Left lobe of liver (tissue), 2 donors: ENCODE results near the gene PFKP. TPM values are rescaled to one million over a fixed set of nuclear protein-coding genes. Genes with fewer than 3 reads are reported as not detected.

ENCODE experiments used
- ATAC-seq: fragments of 200-7000 bp; cut with Tn5 transposase; one replicate; pipeline ENCODE4 v1.9.1; 2020; ENCODE audit warnings: mild to moderate bottlenecking, moderate library complexity
- DNase-seq: peaks from one replicate; pipeline ENCODE4 v3.0.0-alpha.2; 2020; ENCODE audit warnings: low spot score
- total RNA-seq: library from RNA; stranded (reverse); gene quantifications from one replicate; pipeline ENCODE4 v1.2.1, GENCODE V29; 2021
- donor health status: DM: no; HTN: no; CAD: no; lungs with moderate emphysema.
- donor health status: DM: no; HTN: yes; CAD: no.

The PFKP gene
- total RNA-seq, result 4.3 TPM

GRCh38 chr10:3067118-3067858 lies at the start of gene PFKP:
PFKP (plus strand) TSS chr10:3067548; CDS start chr10:3067596, 48 bp downstream.
- ATAC-seq (peak; percentile 15), DNase-seq (no peak)

DNA sequence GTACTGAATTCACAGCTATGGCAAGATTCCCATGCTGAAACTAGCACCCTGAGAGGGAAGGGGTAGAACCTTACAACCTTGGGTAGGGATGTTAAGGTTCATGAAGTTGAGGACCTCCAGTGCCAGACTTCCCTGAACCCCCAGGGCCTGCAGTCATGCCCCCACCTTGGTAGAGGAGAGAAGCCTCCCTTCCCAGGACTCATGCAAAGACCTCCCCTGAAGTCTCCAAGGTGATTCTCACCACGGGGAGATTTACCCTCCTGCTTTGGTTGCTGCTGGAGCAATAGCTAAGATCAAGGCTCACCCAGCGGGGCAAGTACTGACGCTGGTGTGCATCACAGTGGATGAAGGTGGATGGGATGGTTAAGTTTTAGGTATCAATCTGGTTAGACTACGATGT lies 49.1 kb upstream of the PFKP start:
- ATAC-seq (no peak), DNase-seq (no peak)

DNA sequence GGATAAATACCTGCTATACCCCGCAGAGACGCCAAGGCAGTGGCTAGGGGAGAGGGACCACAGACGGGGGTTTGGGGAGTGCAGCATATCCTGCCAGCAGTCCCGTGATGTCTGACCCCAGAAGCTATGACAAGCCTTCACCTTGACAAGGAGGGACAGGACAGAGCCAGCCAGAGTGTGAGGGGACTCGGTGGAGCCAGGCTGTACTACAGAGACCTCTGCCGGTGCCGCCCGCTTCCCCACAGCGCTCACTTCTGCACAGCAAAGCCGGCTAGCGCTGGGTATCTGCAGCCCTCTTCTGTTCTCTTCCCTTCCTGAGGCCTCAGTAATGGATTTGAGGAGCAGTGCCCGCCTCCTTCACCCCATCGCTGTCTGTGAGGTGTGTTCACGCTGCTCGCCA lies 47.0 kb upstream of the PFKP start:
- DNase-seq, result no peak
- no peak for ATAC-seq

GRCh38 chr10:3020881-3021280 lies 46.5 kb upstream of the PFKP start:
- DNase-seq (no peak), ATAC-seq (no peak)

DNA sequence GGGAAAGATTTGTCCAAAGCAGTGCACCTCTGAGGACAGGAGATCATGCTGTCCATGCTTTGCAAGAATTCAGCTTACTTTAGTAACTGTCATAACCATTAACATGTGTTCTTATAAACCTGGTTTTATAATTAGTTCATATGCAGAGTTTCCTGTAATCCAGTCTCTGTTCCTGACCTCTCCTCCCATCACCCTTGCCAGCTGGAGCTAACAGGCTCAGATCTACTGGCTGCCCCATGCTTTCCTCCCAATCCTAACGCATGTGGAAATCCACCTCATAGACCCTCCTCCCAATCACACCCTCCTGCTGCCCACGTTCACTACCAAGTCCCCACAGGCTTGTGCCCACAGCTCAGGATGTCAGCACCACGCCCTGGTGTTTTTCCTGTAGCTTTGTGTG lies 45.3 kb upstream of the PFKP start:
- ATAC-seq, result no peak
- DNase-seq, result no peak

- ATAC-seq (no peak), DNase-seq (no peak)
Observed at GRCh38 chr10:3023892-3024291, 43.5 kb upstream of the PFKP start.

- no peak for DNase-seq
- ATAC-seq, result no peak
Observed at GRCh38 chr10:3025026-3025683, 42.2 kb upstream of the PFKP start.

GRCh38 chr10:3027866-3028265 lies 39.5 kb upstream of the PFKP start:
- ATAC-seq (no peak), DNase-seq (no peak)

GRCh38 chr10:3028441-3028840 lies 38.9 kb upstream of the PFKP start:
- ATAC-seq, result no peak
- no peak for DNase-seq

DNA sequence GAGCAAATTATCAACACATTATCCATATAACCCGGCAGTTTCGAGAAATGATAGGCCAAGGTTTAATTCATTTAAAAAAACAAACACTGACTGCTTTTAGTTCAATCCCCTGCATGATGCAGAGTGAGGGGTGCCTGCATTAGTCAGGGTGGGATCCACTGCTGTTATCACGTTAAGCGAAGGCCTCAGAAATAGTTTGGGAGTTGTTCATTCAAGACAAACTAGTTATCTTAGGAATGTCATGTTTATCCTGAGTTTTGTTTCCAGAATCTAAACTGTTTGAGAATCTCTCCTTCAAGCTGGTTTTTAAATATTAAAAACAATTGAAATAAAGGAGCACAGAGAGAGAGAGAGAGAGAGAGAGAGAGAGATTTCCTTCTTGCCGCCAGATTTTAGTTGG lies 36.6 kb upstream of the PFKP start:
- no peak for DNase-seq
- no peak for ATAC-seq

GRCh38 chr10:3031490-3031889 lies 35.9 kb upstream of the PFKP start:
- DNase-seq, result no peak
- no peak for ATAC-seq

GRCh38 chr10:3033925-3034324 lies 33.4 kb upstream of the PFKP start:
- ATAC-seq (no peak), DNase-seq (no peak)

DNA sequence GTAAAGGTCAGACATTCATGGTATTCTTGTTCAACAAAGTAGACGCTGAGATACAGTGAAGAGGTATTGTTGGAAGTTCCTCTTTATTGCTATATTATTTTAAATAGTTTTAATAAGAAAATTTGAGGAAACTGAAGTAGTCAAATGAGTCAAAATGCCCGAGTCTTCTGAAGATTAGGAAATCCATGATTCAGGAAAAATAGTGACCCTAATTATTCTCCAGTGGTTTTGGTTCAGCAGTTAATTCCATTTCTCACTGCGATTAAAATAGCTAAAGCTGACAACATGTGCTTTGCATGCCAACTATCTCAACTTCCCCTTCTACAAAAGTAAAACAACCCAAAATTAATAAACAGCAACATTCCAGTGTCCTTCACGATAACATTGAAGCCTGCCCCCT lies 32.7 kb upstream of the PFKP start:
- DNase-seq (no peak), ATAC-seq (no peak)

DNA sequence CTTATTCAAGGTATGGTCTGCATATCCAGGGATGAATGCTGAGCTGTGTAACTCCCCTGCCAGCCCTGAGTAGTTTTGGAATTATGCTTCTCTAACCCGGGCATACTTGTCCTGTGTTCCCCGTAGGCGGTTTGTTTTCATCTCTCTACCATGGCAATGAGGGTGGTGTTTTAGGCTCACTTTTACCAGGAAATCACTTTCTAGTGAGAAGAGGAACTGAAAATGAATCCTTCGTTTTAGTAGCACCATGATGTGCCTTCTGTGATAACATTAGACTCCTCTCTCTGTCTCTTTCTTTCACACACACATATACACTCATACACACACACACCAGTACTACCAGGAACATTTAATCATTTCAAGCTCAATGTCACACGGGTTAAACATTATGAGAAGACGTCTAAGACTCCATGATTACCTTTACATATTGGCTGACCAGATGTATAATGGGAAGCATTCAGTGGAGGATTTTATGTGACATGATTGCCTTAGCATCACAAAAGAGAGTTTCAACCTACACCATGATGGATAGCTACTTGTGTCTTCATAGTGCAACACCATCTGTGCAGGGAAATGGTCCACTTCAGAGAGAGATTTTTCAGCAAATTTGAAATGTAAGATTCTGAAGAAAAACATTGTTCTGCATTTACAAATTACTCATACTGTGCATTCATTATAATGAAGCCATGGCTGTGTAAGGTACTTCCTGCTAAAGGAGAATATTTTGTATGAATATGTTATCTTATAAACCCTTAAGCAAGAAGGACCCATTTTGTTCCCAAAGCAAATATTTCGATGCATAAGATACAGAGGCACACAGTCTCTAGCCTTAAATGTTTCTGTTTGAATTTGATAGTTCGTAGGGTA lies 31.0 kb upstream of the PFKP start:
- ATAC-seq, result no peak

GRCh38 chr10:3037182-3037581 lies 30.2 kb upstream of the PFKP start:
- DNase-seq, result no peak
- no peak for ATAC-seq

More for the DNA sequence above, 31.0 kb upstream of the PFKP start:
- no peak for DNase-seq

DNA sequence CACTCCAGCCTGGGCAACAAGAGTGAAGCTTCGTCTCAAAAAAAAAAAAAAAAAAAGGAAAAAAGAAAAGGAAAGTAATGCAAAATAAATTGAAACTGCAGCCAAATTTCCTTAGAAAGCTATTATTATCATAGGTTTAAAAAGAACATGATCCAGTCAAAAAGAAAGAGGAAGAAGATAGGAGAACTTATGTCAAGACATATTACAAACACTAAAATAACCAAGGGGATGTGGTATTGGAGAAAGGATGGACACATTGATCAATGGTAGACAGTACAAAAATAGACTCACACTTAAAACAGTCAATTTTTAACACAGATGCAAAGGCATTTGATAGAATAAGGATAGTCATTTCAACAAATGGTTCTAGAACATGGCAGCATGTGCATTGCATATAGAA lies 27.3 kb upstream of the PFKP start:
- ATAC-seq (no peak), DNase-seq (no peak)

DNA sequence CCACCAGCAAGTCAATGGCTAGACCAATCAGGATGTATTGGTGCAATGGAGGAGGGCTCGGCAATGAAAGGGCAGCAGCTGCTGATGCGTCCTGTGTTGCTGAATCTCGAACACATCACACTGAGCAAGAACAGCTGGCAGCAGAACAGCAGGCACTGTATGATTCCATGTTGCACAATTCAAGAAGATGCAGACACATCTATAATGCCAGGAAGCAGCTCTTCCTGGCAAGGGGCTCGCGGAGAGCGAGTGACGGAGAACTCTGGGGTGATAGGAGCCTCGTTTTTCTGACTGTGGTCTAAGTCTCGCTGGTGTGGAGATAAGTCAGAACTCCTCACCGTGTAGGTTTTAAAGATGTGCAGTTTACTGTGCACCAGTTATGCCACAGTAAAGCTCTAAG lies 24.8 kb upstream of the PFKP start:
- no peak for ATAC-seq
- DNase-seq, result no peak

GRCh38 chr10:3043512-3044368 lies 23.6 kb upstream of the PFKP start:
- ATAC-seq (peak; percentile 77), DNase-seq (no peak)

DNA sequence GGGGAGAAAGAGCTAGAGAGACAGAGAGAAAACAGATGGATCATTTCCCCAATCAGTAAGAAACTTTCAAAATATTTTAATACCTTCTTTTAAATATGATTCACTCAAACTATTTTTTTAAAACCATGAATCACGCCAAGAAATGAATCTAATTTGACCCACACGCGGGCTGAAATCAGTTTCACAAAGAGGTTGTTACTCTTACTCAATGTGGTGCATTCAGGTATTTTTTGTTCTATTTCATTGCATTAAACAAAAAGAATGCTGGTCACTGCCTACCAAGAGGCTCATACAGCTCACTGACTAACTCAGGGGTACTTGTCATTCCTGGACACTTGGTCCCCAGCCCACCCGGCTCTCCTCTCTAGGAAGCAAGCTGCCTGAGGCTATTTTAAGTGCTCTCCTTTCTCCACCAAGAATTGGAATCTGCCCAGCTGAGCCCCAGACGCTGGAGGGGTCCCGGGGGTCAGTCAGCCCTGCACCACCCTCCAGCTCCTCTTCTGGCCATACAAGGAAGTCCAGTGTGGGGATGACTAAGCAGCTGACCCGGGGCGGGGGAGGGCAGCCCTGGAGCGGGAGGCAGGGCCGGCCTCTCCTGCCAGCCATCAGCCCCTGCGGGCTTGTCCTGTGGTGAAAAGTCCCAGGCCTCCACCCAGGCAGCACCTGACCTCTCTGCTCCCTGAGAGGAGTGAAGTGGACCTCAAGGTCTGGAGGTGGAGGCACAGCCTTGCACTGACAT lies 21.7 kb upstream of the PFKP start:
- peak; percentile 17 for ATAC-seq
- no peak for DNase-seq

GRCh38 chr10:3046210-3046779 lies 21.1 kb upstream of the PFKP start:
- DNase-seq, result no peak
- no peak for ATAC-seq
